H1 (cell line): ENCODE data around the gene ZNF761. TPM values are rescaled to one million over a fixed set of nuclear protein-coding genes. Genes with fewer than 3 reads are reported as not detected.
"Not testable (repeated sequence)": the region's sequence is repeated elsewhere in the genome, so short reads cannot be mapped to it uniquely, and the experiment has no call there.

ENCODE experiments used
- CTCF ChIA-PET: fragments of 300-600 bp; sonication (Branson Sonifier 250); formaldehyde crosslinking; loops from one replicate; lab custom pipeline; 2021; ENCODE audit not compliant: partially characterized antibody; lab: Charles Lee
- POLR2A ChIA-PET: fragments of 300-600 bp; sonication (Branson Sonifier 250); formaldehyde crosslinking; loops from one replicate; lab custom pipeline; 2021; ENCODE audit warnings: inconsistent platforms; ENCODE audit not compliant: partially characterized antibody; lab: Charles Lee
- DNase-seq, 2 experiments: peaks; one replicate each; pipeline versions ENCODE4 v3.0.0 to v3.0.0-alpha.2; 2010 to 2022; ENCODE audit warnings: low spot score in 2 of 2, low read depth in 1 of 2, mixed read lengths in 1 of 2
- FAIRE-seq: peaks from 2 replicates; lab custom pipeline; 2011; peaks lifted over from hg19 to GRCh38; lab: Jason Lieb, UNC
- H2AFZ ChIP-seq: 2 replicates; pipeline ENCODE4 v1.8.1; 2012; ENCODE audit warnings: low read length, inconsistent platforms
- H2AK5ac ChIP-seq: 2 replicates; pipeline ENCODE4 v1.6.1; 2013; ENCODE audit warnings: low read depth, low read length
- H2BK120ac ChIP-seq: replicated peaks from 2 replicates; pipeline ENCODE3; 2013; ENCODE audit warnings: low read depth, low read length, inconsistent platforms
- H2BK12ac ChIP-seq: 2 replicates; pipeline ENCODE4 v1.6.1; 2013; ENCODE audit warnings: low read depth, low read length
- H2BK15ac ChIP-seq: 2 replicates; pipeline ENCODE4 v1.6.1; 2013; ENCODE audit warnings: low read length
- H2BK20ac ChIP-seq: 2 replicates; pipeline ENCODE4 v1.6.1; 2013; ENCODE audit warnings: low read length
- H2BK5ac ChIP-seq: 2 replicates; pipeline ENCODE4 v1.6.1; 2013; ENCODE audit warnings: low read depth, low read length
- H3K14ac ChIP-seq: 2 replicates; pipeline ENCODE4 v1.6.1; 2013; ENCODE audit warnings: inconsistent platforms; ENCODE audit not compliant: insufficient read length
- H3K18ac ChIP-seq: 2 replicates; pipeline ENCODE4 v1.6.1; 2013; ENCODE audit warnings: low read length; ENCODE audit errors: extremely low read depth
- H3K23ac ChIP-seq: 2 replicates; pipeline ENCODE4 v1.6.1; 2013; ENCODE audit warnings: inconsistent platforms; ENCODE audit not compliant: insufficient read length
- H3K23me2 ChIP-seq: 2 replicates; pipeline ENCODE4 v1.6.1; 2013; ENCODE audit warnings: low read depth, low read length
- H3K27ac ChIP-seq: 2 replicates; pipeline ENCODE4 v1.6.1; 2011; ENCODE audit warnings: low read depth, low read length, inconsistent platforms
- H3K27me3 ChIP-seq, 4 experiments: replicated peaks in 1 of 4; 1 replicate in 1 of 4; 2 replicates in 3 of 4; pipeline versions ENCODE4 v1.6.1 to v1.8.1; 2011 to 2013; ENCODE audit warnings: low read length in 3 of 4, mild to moderate bottlenecking in 3 of 4, inconsistent platforms in 2 of 4, mixed read lengths in 2 of 4, moderate library complexity in 1 of 4; ENCODE audit not compliant: control insufficient read depth in 3 of 4, insufficient read depth in 3 of 4; ENCODE audit errors: extremely low read depth in 1 of 4
- H3K36me3 ChIP-seq, 4 experiments: 2 replicates each; pipeline versions ENCODE4 v1.6.1 to v1.8.1; 2011 to 2013; ENCODE audit warnings: mild to moderate bottlenecking in 4 of 4, low read length in 3 of 4, moderate library complexity in 2 of 4, control low read depth in 1 of 4, inconsistent platforms in 1 of 4; ENCODE audit not compliant: insufficient read depth in 4 of 4, control insufficient read depth in 2 of 4
- H3K4ac ChIP-seq: replicated peaks from 2 replicates; pipeline ENCODE3; 2013; ENCODE audit warnings: low read length, low read depth, mixed read lengths, inconsistent platforms; ENCODE audit not compliant: insufficient read length
- H3K4me1 ChIP-seq, 4 experiments: replicated peaks in 1 of 4; 1 replicate in 1 of 4; 2 replicates in 3 of 4; pipeline versions ENCODE4 v1.6.1 to v1.8.1; 2011 to 2013; ENCODE audit warnings: low read length in 3 of 4, inconsistent platforms in 2 of 4, mixed read lengths in 1 of 4; ENCODE audit not compliant: insufficient read depth in 4 of 4, control insufficient read depth in 3 of 4
- H3K4me2 ChIP-seq, 2 experiments: 2 replicates each; pipeline versions ENCODE4 v1.6.1 to v1.8.1; 2011 to 2013; ENCODE audit warnings: low read depth in 2 of 2, low read length in 2 of 2, control low read depth in 1 of 2, inconsistent platforms in 1 of 2, mild to moderate bottlenecking in 1 of 2; ENCODE audit not compliant: insufficient read depth in 1 of 2
- H3K4me3 ChIP-seq, 4 experiments: fragments of 200-600, 300-600 bp in 1 of 4; sonication (generic), shearing (Covaris generic), sonication (Bioruptor Twin) in 1 of 4; 2 replicates each; pipeline versions ENCODE4 v1.5.1 to v1.8.1; 2011 to 2016; ENCODE audit warnings: low read length in 4 of 4, low read depth in 3 of 4, control low read depth in 2 of 4, inconsistent platforms in 2 of 4, mild to moderate bottlenecking in 2 of 4, mixed read lengths in 1 of 4, moderate library complexity in 1 of 4; ENCODE audit not compliant: insufficient read depth in 2 of 4; ENCODE audit errors: extremely low read depth in 1 of 4
- H3K56ac ChIP-seq: replicated peaks from 2 replicates; pipeline ENCODE3; 2013; ENCODE audit warnings: low read depth, mild to moderate bottlenecking, mixed read lengths, low read length, inconsistent platforms; ENCODE audit not compliant: insufficient read length
- H3K79me1 ChIP-seq: 2 replicates; pipeline ENCODE4 v1.6.1; 2013; ENCODE audit warnings: low read depth, low read length, control low read depth
- H3K79me2 ChIP-seq, 2 experiments: 2 replicates each; pipeline versions ENCODE4 v1.6.1 to v1.8.1; 2012 to 2013; ENCODE audit warnings: low read length in 2 of 2, mild to moderate bottlenecking in 2 of 2, inconsistent platforms in 1 of 2; ENCODE audit not compliant: insufficient read depth in 2 of 2, control insufficient read depth in 1 of 2
- H3K9ac ChIP-seq, 4 experiments: replicated peaks in 1 of 4; 1 replicate in 1 of 4; 2 replicates in 3 of 4; pipeline versions ENCODE4 v1.6.1 to v1.8.1; 2011 to 2013; ENCODE audit warnings: low read depth in 3 of 4, low read length in 3 of 4, control low read depth in 2 of 4, mild to moderate bottlenecking in 2 of 4, moderate library complexity in 2 of 4, inconsistent platforms in 1 of 4; ENCODE audit errors: extremely low read depth in 1 of 4
- H3K9me3 ChIP-seq, 2 experiments: 2 replicates each; pipeline versions ENCODE4 v1.6.1 to v1.8.1; 2012 to 2013; ENCODE audit warnings: mild to moderate bottlenecking in 2 of 2, moderate library complexity in 2 of 2, control low read depth in 1 of 2, inconsistent platforms in 1 of 2, low read depth in 1 of 2, low read length in 1 of 2, mixed read lengths in 1 of 2; ENCODE audit not compliant: insufficient read depth in 2 of 2
- H4K20me1 ChIP-seq, 2 experiments: replicated peaks in 1 of 2; 2 replicates each; pipeline versions ENCODE3 to v1.8.1; 2011 to 2013; ENCODE audit warnings: inconsistent platforms in 2 of 2, low read length in 2 of 2, mild to moderate bottlenecking in 1 of 2; ENCODE audit not compliant: insufficient read depth in 2 of 2, control insufficient read depth in 1 of 2
- H4K5ac ChIP-seq: 2 replicates; pipeline ENCODE4 v1.6.1; 2013; ENCODE audit warnings: low read length, low read depth, mixed read lengths, inconsistent platforms; ENCODE audit not compliant: insufficient read length
- H4K8ac ChIP-seq: 2 replicates; pipeline ENCODE4 v1.8.0; 2013; ENCODE audit warnings: mild to moderate bottlenecking, moderate library complexity, low read length, inconsistent platforms; ENCODE audit not compliant: insufficient read depth; ENCODE audit errors: extremely low read depth
- H4K91ac ChIP-seq: replicated peaks from 2 replicates; pipeline ENCODE3; 2013; ENCODE audit warnings: low read length, mixed read lengths, inconsistent platforms; ENCODE audit not compliant: insufficient read length
- WGBS, 2 experiments: shearing (Covaris generic) in 1 of 2; methylation state at CpG; one replicate each; pipeline versions ENCODE4 v1.1.6 to v1.1.7; 2013 to 2015; ENCODE audit warnings: low lambda C conversion rate in 2 of 2, mixed read lengths in 2 of 2, inconsistent platforms in 1 of 2, low coverage in 1 of 2, missing lambda C conversion rate in 1 of 2; ENCODE audit not compliant: insufficient replicate concordance in 2 of 2, insufficient coverage in 1 of 2, insufficient read length in 1 of 2; ENCODE audit errors: extremely low coverage in 1 of 2, missing lambda C conversion rate in 1 of 2; 5-methylcytosine and 5-hydroxymethylcytosine counted together
- polyA plus RNA-seq, 7 experiments: library from polyadenylated mRNA; depleted of rRNA in 3 of 7; stranded (reverse) in 5 of 7; unstranded in 2 of 7; fragments of >200 nt in 5 of 7; fragments of 200-250 nt in 2 of 7; gene quantifications; 1 replicate in 5 of 7; 2 replicates in 1 of 7; 4 replicates in 1 of 7; pipeline versions ENCODE4 v1.2.1 to v1.2.3, GENCODE V29; 2011 to 2013; ENCODE audit warnings: missing spikeins in 2 of 7, mixed read lengths in 2 of 7
- total RNA-seq: library from RNA; stranded (reverse); fragmentation: NEBNext Ultra II Directional; extraction: Animal tissue kit (Norgen Biotek cat#: 25700); gene quantifications from 2 replicates; pipeline ENCODE4 v1.2.1, GENCODE V29; 2021

The ZNF761 gene
- total and polyA plus RNA-seq, 2 of the 8 experiments (the other 6 are each of a cell fraction or from before 2014, with no cell fraction given), result 11.1 to 25.1 TPM

- H2BK12ac ChIP-seq, H4K20me1 ChIP-seq, H2BK5ac ChIP-seq, H3K18ac ChIP-seq, H3K4ac ChIP-seq, H2BK120ac ChIP-seq, H3K23me2 ChIP-seq, H3K36me3 ChIP-seq, DNase-seq, POLR2A ChIA-PET, H3K27me3 ChIP-seq, H3K79me2 ChIP-seq, H2BK15ac ChIP-seq, H3K79me1 ChIP-seq, H4K91ac ChIP-seq, H2AK5ac ChIP-seq, H3K14ac ChIP-seq, H4K8ac ChIP-seq, H3K23ac ChIP-seq, H3K4me1 ChIP-seq, H2BK20ac ChIP-seq, H3K56ac ChIP-seq, H3K27ac ChIP-seq, H2AFZ ChIP-seq, H3K9me3 ChIP-seq, H4K5ac ChIP-seq: not testable (repeated sequence)
- CTCF ChIA-PET, result interaction anchor here (0.6 to 1.5 kb wide), 4 partner anchors 15 to 79 kb away, joined by 3 to 4 read pairs (median 3); no protein-coding TSS in a partner anchor
- H3K9ac ChIP-seq, result 0 out of 7 replicates have a peak overlapping the region, but pooled peaks of 1 of the 4 experiments have one; percentile 16
- peak; percentile 97 for FAIRE-seq
- H3K4me3 ChIP-seq, result peak overlapping the region in 2 of 4 experiments; percentile 16 to 25; a peak in 2 of 8 replicates
- WGBS, 2 experiments, result 47% methylated on average over 13 of the region's 13 CpGs; no CpG with 5 or more reads in 1 of the 2 experiments
- peak overlapping the region in 1 of 2 experiments; percentile 78; a peak in 2 of 4 replicates for H3K4me2 ChIP-seq
Observed at GRCh38 chr19:53504365-53504703, 72.5 kb downstream of the ZNF761 start.
